ENCODE measurements around the gene KNOP1.

The KNOP1 gene

GRCh38 chr16:19717741-19718623 is at the start of gene KNOP1, which contains the start of gene IQCK:
KNOP1 (minus strand) TSS chr16:19718227; CDS start chr16:19715035, 3,192 bp downstream.
IQCK (plus strand) TSS chr16:19718271; CDS start chr16:19718307, 36 bp downstream.
- peak; percentile 89 for DNase-seq

- DNase-seq = no peak
Observed at GRCh38 chr16:19767497-19767896, 49.5 kb upstream of the KNOP1 start.

- DNase-seq = no peak
Observed at GRCh38 chr16:19766988-19767387, 49.0 kb upstream of the KNOP1 start.

- DNase-seq = no peak
Observed at GRCh38 chr16:19766554-19766884, 48.5 kb upstream of the KNOP1 start.

GRCh38 chr16:19765860-19766553 is 48.0 kb upstream of the KNOP1 start:
- DNase-seq = peak; percentile 51

GRCh38 chr16:19760356-19761060 is 42.5 kb upstream of the KNOP1 start:
- DNase-seq = no peak

GRCh38 chr16:19757762-19758595 is 40.0 kb upstream of the KNOP1 start:
- peak; percentile 43 for DNase-seq

GRCh38 chr16:19757026-19757425 is 39.0 kb upstream of the KNOP1 start:
- no peak for DNase-seq

GRCh38 chr16:19755268-19755667 is 37.2 kb upstream of the KNOP1 start:
- no peak for DNase-seq

- DNase-seq = no peak
Observed at GRCh38 chr16:19754644-19755036, 36.6 kb upstream of the KNOP1 start.

- no peak for DNase-seq
Observed at GRCh38 chr16:19753815-19754643, 36.0 kb upstream of the KNOP1 start.

- no peak for DNase-seq
Observed at GRCh38 chr16:19751478-19752385, 33.7 kb upstream of the KNOP1 start.

- peak; percentile 14 for DNase-seq
Observed at GRCh38 chr16:19749571-19750080, 31.6 kb upstream of the KNOP1 start.

- DNase-seq = no peak
Observed at GRCh38 chr16:19748389-19749168, 30.6 kb upstream of the KNOP1 start.

- DNase-seq = no peak
Observed at GRCh38 chr16:19746561-19746960, 28.5 kb upstream of the KNOP1 start.

GRCh38 chr16:19745286-19746010 is 27.4 kb upstream of the KNOP1 start:
- no peak for DNase-seq

GRCh38 chr16:19744670-19745069 is 26.6 kb upstream of the KNOP1 start:
- no peak for DNase-seq

- no peak for DNase-seq
Observed at GRCh38 chr16:19743816-19744159, 25.8 kb upstream of the KNOP1 start.

GRCh38 chr16:19741354-19741753 is 23.3 kb upstream of the KNOP1 start:
- no peak for DNase-seq

All from inflammatory macrophage treated with lipopolysaccharide for 4 hours (primary cell).